ENCODE data around the gene ARPP19.
"Not testable (repeated sequence)": the region's sequence is repeated elsewhere in the genome, so short reads cannot be mapped to it uniquely, and the experiment has no call there.

ARPP19 gene

DNA sequence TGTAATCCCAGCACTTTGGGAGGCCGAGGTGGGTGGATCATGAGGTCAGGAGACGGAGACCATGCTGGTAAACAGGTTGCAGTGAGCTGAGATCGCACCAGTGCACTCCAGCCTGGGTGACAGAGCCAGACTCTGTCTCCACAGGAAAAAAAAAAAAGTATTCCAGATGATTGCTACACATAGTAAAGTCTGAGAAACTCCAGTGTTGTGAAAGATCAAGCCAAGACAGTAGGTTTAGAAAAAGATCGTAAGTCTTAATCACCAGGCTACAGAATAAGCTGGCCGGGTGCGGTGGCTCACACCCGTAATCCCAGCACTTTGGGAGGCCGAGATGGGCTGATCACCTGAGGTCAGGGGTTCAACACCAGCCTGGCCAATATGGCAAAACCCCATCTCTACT lies 56.0 kb downstream of the ARPP19 start:
- DNase-seq (ENCODE audit: low read depth): not testable (repeated sequence)

DNA sequence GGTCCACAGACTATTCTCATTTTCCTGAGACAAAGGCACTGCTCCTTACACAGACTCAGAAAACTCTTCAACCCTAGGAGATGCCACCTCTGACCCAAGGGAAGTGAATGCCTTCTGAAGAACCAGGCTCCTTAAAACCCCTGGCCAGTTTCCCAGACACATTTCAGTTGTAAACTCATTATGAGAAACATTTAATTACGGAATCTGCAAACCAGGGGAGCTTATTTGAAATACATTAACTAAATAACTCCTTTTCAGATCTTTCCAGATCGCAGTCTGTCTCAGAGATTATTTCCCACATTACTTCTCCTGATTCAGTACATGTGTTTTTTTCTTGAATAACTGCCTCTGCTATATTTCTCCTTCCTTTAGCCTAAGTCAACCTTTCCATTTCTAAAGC lies 57.7 kb downstream of the ARPP19 start:
- DNase-seq (ENCODE audit: low read depth): no peak

DNA sequence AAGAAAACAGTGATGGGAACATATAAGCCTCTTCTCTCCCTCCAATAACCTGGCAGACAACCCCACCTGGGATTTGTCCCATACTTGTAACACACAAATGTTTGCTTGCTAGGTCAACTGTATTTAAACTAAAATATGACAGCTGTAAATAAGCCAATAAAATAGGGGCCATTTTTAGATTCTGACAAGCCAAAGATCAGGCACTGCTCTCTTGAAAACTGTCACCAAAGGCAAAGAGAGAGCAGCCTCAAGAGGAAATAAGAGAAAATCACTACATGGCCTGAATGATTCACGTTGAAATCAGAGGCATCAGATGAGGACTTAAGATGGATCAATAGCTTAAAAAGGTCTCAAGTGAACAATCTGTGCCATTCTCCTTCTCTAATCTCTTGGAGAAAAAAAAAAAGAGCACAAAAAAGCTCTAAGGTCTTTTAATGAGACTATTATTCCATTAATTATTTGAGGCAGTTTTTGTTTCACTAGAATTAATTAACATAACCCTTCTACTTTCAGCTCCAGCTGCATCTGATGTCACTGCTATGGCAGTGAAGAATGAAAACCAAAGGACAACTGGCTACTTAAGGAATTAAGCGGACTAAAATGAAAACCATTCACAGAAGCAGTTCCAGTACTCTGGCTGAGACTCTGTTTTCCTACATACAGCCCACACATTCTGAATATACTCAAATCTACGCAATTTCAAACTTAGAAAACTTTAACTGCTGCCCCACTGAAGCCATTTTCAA lies 59.2 kb downstream of the ARPP19 start:
- no peak for DNase-seq (ENCODE audit: low read depth)

GRCh38 chr15:52506549-52506948 lies 62.3 kb downstream of the ARPP19 start:
- DNase-seq (ENCODE audit: low read depth): no peak

GRCh38 chr15:52505151-52505550 lies 63.7 kb downstream of the ARPP19 start:
- DNase-seq (ENCODE audit: low read depth): no peak

- no peak for DNase-seq (ENCODE audit: low read depth)
Observed at GRCh38 chr15:52503788-52504496, 64.9 kb downstream of the ARPP19 start.

- no peak for DNase-seq (ENCODE audit: low read depth)
Observed at GRCh38 chr15:52502608-52503007, 66.2 kb downstream of the ARPP19 start.

DNA sequence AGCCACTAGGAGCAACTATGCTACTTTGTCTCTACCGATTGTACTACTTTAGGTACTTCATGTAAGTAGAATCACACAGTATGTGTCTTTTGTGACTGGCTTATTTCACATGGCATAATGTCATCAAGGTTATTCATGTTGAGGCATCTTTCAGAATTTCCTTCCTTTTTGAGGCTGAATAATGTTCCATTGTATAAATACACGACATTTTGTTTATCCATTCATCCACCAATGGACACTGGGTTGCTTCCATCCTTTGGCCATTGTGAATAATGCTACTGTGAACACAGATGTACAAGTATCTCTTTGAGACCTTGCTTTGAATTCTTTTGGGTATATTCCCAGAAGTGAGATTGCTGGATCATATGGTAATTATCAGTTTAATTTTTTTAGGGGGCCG lies 69.3 kb downstream of the ARPP19 start:
- DNase-seq (ENCODE audit: low read depth): no peak

- DNase-seq (ENCODE audit: low read depth): no peak
Observed at GRCh38 chr15:52498706-52499105, 70.1 kb downstream of the ARPP19 start.

Data from stimulated activated CD8-positive, alpha-beta memory T cell treated with anti-CD3 and anti-CD28 coated beads, Interleukin-12 subunit alpha, Interleukin-12 subunit beta, amount 100 ng/mL, for 4 hours (primary cell).